ENCODE data around the gene AKAP10.

DNA sequence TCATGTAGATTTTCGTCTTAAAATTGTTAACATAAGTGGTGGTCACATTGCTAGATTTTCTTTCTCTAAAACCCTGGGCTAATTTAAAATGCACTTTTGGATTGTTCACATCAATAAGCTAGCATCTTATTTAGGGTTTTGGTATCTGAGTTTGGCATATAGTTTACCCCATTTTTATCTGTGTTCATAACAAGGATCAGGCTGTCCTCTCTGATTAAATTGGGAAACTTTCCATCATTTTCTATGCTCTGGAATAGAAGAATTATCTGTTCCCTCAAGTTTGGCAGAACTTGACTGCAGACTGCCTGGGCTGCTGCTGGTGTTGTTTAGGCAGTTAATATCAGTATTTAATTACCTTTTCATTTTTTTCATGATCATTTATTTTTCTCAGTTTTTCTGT lies 33.3 kb upstream of the AKAP10 start:
- TF ChIP-seq EZH2 (IDR thresholded peaks at IDR 0.05; ENCODE audit: borderline replicate concordance, low read depth, low read length, severe bottlenecking) = no peak
- no peak for TF ChIP-seq MAX (IDR thresholded peaks at IDR 0.05; ENCODE audit: insufficient read depth, insufficient read length)
- TF ChIP-seq, protein P1, sequence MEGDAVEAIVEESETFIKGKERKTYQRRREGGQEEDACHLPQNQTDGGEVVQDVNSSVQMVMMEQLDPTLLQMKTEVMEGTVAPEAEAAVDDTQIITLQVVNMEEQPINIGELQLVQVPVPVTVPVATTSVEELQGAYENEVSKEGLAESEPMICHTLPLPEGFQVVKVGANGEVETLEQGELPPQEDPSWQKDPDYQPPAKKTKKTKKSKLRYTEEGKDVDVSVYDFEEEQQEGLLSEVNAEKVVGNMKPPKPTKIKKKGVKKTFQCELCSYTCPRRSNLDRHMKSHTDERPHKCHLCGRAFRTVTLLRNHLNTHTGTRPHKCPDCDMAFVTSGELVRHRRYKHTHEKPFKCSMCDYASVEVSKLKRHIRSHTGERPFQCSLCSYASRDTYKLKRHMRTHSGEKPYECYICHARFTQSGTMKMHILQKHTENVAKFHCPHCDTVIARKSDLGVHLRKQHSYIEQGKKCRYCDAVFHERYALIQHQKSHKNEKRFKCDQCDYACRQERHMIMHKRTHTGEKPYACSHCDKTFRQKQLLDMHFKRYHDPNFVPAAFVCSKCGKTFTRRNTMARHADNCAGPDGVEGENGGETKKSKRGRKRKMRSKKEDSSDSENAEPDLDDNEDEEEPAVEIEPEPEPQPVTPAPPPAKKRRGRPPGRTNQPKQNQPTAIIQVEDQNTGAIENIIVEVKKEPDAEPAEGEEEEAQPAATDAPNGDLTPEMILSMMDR (IDR thresholded peaks at IDR 0.05; ENCODE audit: extremely low read depth in 1 of 2, insufficient read depth in 1 of 2, low read depth in 1 of 2, low read length in 2 of 2) = no peak
- TF ChIP-seq POLR2AphosphoS5 (IDR thresholded peaks at IDR 0.05; ENCODE audit: insufficient read depth, low read depth, low read length) = no peak
- TF ChIP-seq POLR2A (IDR thresholded peaks at IDR 0.05; ENCODE audit: low read depth, low read length) = no peak
- no peak for TF ChIP-seq MYC (IDR thresholded peaks at IDR 0.05; ENCODE audit: low read depth, low read length)
- TF ChIP-seq GATA2 (IDR thresholded peaks at IDR 0.05; ENCODE audit: insufficient read depth, insufficient read length, low read depth, low read length) = no peak
